T-helper 22 cell (primary cell): ENCODE data around the gene CNP.

ENCODE experiments used
- DNase-seq: peaks from one replicate; pipeline ENCODE4 v3.0.0-alpha.2; 2020; ENCODE audit warnings: low read depth

Gene CNP

DNA sequence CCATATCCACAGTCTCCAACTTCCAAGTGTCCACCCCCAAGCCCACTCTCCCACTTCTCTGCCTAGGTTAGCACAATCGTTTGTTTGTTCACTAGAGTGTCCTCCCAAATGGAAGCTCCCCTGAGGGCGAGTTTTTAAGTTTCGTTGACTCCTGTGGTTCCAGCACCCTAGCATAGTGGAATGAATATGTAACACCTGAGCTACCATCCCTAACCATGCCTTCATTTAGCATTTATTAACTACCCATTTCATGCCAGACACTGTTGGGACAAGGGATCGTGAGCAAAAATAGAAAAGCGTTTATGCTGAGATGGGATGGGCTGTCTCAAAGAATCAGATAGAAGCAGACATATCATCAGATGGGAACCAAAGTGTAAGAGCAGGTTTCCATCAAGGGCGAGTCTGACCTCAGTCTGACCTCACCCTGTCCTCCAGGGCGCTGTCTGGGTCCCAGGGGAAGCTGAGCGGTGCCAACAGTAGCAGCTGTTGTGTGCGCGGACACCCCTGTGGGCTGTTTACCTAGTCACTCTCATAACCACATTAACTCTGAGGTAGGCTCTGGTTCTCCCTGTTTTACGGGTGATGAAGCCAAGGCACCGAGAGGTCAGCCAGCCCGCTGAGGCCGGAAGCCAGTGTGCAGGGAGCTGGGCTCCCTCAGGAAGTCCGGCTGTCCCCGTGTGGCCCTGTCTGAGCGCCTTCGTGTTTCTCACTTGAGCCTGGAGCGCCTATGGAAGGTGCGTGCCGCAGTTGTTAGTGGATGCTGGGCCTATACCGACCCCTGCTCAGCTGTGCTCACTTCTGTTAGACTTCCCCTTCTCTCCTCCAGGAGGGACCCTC lies 6.2 kb downstream of the CNP start:
- DNase-seq = no peak

GRCh38 chr17:41973408-41973811 lies 6.8 kb downstream of the CNP start:
- DNase-seq = no peak

DNA sequence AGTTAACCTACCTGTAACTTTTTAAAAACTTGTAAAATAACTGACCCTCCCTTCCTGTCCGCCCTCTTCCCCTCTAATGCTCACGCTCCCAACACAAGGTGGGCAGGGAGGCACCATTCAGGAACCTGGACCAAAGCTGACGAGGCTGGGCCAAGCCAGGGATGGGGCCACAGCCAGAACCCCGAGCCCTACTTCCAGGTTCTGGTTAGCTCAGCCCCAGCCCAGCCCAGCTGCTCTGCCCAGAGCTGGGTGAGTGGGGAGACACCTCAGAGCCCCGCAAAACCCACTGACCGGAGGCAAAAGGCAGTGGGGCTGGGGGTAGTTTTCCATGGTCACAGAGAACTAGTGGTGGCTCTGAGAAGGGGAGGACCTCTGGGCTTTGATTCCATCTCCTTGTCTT lies 7.4 kb downstream of the CNP start:
- DNase-seq = no peak

DNA sequence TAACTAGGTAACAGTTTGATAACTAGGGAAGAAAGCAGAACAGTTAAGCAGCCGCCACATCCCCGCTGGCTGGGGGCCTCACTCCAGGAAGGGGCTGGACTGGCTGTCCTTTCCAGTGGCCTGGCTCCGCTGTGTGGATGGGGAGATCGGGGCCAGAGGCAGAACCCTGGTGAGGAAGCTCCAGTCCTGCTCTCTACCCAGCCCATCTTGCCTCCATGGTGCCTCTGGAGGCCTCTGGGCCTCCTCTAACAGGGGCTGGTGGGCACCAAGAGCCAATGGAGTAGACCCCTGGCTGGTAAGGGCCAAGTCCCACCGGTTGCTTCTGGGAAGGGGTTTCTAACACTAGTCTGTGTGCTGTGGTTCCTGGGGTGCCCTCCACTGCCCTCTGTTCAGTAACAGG lies 8.1 kb downstream of the CNP start:
- DNase-seq = no peak

- no peak for DNase-seq
These were observed 8.8 kb downstream of the CNP start for GRCh38 chr17:41975099-41976083.

DNA sequence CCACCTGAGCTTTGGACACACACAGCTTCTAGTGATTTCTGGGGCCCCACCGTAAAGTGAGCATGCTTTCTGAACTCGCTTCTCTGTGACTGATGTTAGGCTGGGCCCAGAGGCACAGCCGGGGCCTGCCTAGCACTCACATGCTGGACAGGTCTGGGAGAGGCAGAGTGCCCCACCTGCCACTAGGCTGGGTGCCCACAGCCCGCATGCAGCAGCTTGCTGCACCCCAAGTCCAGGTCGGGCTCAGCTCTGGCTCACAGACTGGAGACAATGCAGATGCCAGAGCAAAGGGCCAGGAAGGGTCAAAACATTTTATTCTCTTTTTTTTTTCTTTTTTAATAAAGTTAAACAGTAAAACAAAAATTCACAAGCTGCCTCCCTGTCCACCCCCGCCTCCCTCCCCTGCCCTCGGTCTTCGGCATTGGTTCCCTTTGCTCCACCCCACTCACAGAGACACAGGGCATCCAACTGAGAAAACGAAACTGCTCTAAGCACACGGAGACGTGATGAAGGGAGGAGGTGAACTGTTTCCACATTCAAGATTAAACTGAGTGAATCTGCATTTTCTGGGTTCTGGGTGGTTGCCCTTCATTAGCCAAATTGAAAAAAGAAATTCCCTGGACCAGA lies 9.7 kb downstream of the CNP start:
- no peak for DNase-seq

DNA sequence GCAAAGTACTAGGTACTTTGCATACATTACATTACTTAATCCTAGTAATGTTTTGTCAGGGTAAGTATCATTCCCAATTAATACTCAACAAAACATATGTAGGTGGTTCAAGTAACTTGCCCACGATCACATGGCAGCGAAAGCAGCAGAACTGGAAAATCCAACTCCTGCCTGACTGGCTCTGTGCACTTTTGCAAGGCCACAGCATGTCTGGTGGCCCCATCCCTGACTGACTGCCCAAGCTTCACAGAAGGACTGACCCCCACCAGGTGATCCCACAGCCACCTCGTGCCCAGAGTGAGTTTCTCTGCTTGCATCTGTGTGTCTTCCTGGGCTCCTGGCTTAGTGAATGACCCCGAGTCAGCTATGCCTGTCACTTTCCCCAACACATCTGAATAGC lies 11.4 kb downstream of the CNP start:
- DNase-seq = no peak

DNA sequence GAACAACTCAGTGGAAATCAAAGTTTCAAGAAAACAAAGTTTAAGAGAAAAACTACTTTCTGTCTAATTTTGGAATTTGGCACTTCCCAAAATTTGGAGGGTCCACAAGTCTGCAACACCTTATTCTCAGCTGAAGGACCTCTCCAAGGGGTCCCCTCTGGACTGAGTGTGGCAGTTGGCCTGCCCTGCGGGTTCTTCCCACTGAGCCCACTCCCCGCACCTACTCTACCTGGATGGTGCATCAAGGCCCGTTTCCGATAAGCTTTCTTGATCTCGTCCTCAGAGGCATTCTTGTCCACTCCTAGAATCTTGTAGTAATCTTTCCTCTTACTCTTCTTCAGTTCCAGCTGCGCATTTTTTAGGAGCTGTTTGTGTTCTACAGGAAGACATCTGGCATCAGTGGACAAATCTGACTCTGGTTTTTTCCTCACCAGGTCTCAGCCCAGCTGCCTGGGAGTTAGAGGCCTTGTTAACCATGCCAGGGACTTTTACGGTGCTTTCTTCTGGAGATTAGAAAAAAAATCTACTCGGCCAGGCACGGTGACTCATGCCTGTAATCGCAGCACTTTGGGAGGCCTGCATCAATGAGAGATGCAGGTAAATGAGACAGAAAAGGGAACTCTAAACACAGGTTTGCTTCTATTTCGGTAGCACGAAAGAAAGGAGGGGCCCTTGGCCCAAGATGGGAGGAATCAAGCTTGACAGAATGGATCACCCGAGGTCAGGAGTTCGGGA lies 15.6 kb downstream of the CNP start:
- DNase-seq = no peak

DNA sequence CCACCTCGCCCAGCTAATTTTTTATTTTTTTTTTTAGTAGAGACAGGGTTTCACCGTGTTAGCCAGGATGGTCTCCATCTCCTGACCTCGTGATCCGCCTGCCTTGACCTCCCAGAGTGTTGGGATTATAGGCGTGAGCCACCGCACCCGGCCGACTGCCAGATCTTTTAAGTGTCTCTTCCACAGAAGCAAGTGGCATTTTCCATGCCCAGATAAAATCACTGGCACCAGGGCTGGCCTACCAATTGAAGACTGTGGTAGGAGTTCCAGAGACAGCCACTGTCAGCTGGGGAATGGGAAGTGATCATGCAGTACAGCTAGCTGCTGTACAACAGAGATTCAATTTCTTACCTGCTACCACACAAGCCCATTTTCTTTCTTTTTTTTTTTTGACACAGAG lies 17.9 kb downstream of the CNP start:
- no peak for DNase-seq

- no peak for DNase-seq
These were observed 19.3 kb downstream of the CNP start for GRCh38 chr17:41985919-41986318.

GRCh38 chr17:41986634-41987033 lies 20.0 kb downstream of the CNP start:
- no peak for DNase-seq

GRCh38 chr17:41987642-41988041 lies 21.0 kb downstream of the CNP start:
- no peak for DNase-seq

DNA sequence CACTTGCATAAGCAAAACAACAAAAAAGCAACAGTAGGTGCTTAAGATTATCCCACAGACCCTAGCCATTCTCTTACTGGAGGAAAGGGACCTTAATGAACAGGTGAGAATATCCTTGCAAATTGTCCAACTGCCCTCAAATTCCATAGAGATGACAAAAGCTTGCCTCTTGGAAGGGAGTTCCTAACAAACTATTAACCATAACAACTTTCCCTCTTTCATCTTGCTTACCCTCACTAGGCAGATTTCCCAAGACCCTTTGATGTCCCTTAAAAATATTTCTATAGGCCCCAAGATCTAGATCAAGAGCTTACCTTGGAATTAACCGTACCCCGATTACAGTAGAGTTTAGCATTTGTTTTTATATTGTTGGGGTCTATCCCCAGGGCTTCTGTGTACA lies 21.8 kb downstream of the CNP start:
- DNase-seq = no peak

GRCh38 chr17:41989702-41990419 lies 23.3 kb downstream of the CNP start:
- DNase-seq = no peak

DNA sequence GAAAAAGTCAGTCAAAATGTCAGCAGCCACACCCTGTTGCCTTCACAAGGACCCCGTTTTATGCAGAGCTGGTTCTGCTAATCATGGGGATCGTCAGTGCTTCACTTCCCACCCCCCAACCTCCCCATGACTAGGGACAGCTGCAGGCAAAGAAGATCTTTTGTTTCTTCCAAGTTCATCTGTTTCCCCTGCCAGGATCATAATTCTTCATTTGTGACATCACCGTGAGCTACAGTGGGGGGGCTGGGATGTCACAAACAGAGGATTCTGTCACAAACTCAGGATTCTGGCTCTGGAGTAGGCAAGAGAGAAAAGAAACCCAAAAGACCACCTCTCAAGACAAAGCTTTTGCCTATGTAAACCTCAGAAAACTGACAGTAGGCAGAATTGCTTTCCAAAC lies 26.0 kb downstream of the CNP start:
- DNase-seq = no peak

GRCh38 chr17:41996855-41997164 lies 30.2 kb downstream of the CNP start:
- DNase-seq = no peak

DNA sequence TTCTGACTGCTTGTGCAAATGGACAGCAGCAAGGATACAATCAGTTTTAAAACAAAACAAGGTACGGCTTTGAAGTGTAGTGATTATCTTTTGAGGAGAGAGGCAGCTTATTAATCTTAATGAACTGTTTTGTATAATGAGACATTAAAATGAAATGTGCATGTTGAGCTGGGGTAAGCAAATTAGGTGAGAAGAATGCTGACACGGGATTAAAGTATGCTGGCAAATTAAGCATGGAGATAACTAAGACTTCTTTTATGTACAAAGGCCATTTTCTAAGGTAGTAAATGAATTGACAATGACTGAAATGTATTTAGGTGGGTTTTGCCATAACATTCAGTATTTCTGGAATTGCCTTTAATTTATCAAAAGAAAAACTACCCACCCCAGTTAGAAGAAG lies 31.9 kb downstream of the CNP start:
- DNase-seq = no peak

DNA sequence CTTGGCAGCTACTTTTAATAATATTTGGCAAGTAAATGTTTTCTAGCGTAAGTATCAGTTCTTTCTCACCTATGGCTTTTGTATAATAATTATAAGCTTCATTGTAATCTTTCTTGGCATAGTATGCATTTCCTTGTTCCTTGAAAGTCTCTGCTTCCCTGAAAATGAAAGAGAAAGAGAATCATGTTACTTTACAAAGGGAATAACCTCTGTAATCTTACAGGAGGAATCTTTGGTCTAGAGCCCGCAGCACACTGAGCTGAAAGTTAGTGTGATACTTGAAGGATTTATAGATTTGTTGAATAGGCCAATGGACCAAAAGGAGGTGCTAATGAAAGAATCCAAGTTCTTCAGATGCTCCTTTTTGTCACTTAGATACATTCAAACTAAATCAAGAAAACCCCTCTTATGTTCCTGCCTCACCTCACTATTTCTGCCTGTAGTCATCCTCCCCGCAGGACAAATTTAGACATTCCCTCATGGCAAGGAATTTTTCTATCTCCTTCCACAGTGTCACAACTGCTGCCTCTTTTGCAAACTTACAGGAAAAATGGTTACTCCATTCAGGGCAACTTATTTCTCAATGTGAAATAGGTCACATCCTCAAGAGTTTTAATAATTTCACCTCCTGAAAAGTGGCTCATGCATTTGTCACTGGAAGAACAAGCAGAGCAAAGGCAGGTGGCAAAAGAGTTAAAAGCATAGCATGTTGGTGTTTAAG lies 34.0 kb downstream of the CNP start:
- DNase-seq = no peak

- no peak for DNase-seq
These were observed 35.1 kb downstream of the CNP start for GRCh38 chr17:42001729-42002128.

- DNase-seq = no peak
These were observed 35.7 kb downstream of the CNP start for GRCh38 chr17:42002175-42002791.
